Gastrocnemius medialis (tissue), 4 donors: ENCODE results near the gene IFNL4. TPM values are rescaled to one million over a fixed set of nuclear protein-coding genes. Genes with fewer than 3 reads are reported as not detected.
"Not testable (repeated sequence)": the region's sequence is repeated elsewhere in the genome, so short reads cannot be mapped to it uniquely, and the experiment has no call there.

Experiments used
- ATAC-seq, 2 donors: fragments of 150-250 bp; one replicate each; pipeline ENCODE4 v1.9.1; 2016
- DNase-seq, 2 donors: peaks; one replicate each; pipeline ENCODE4 v3.0.0-alpha.2; 2019
- H3K27ac ChIP-seq, 4 donors: fragments of 200-600 bp; sonication (generic); 1 replicate in 1 of 4; 2 replicates in 3 of 4; pipeline ENCODE4 v1.5.1; 2016 to 2018; ENCODE audit warnings: mild to moderate bottlenecking in 2 of 4, moderate library complexity in 1 of 4
- H3K27me3 ChIP-seq, 3 donors: fragments of 200-600 bp; sonication (generic) in 2 of 3; 1 replicate in 1 of 3; 2 replicates in 2 of 3; pipeline versions ENCODE4 v1.5.1 to v1.6.0; 2016 to 2019; ENCODE audit warnings: mild to moderate bottlenecking in 1 of 3, moderate library complexity in 1 of 3
- H3K36me3 ChIP-seq, 2 donors: fragments of 200-600 bp; sonication (generic) in 1 of 2; one replicate each; pipeline ENCODE4 v1.5.1; 2017 to 2018
- H3K4me1 ChIP-seq, 2 donors: fragments of 200-600 bp; sonication (generic) in 1 of 2; one replicate each; pipeline ENCODE4 v1.5.1; 2016 to 2017; ENCODE audit warnings: mild to moderate bottlenecking in 2 of 2
- H3K4me3 ChIP-seq, 4 donors: fragments of 200-600 bp; sonication (generic) in 3 of 4; 1 replicate in 1 of 4; 2 replicates in 3 of 4; pipeline ENCODE4 v1.5.1; 2016 to 2019; ENCODE audit warnings: mild to moderate bottlenecking in 2 of 4
- H3K9me3 ChIP-seq, 3 donors: fragments of 200-600 bp; sonication (generic) in 2 of 3; 1 replicate in 1 of 3; 2 replicates in 2 of 3; pipeline ENCODE4 v1.5.1; 2016 to 2019
- CTCF ChIP-seq, 5 experiments: fragments of 450-650 bp in 3 of 5; fragments of 200-600 bp in 2 of 5; sonication (generic) in 2 of 5; IDR thresholded peaks in 4 of 5; conservative IDR thresholded peaks in 1 of 5; 1 replicate in 4 of 5; 2 replicates in 1 of 5; pipeline ENCODE4 v1.5.1; 2016 to 2019; ENCODE audit warnings: antibody characterized with exemption in 5 of 5, mild to moderate bottlenecking in 3 of 5, moderate library complexity in 3 of 5
- POLR2A ChIP-seq, 2 donors: fragments of 450-650 bp; IDR thresholded peaks; one replicate each; pipeline ENCODE4 v1.6.1; 2017; ENCODE audit warnings: antibody characterized with exemption in 2 of 2, mild to moderate bottlenecking in 2 of 2, moderate library complexity in 2 of 2
- in situ Hi-C, 4 donors: fragments of 200-750 bp; cut with MboI; loops; one replicate each; pipeline versions ENCODE4 v1.15.0 to v1.8.0; 2017; ENCODE audit warnings: low sequenced_read_pairs in 4 of 4
- intact Hi-C: fragments of 100-400 bp; cut with DNase I; formaldehyde crosslinking; loops from one replicate; pipeline ENCODE4 v1.15.1; 2023; ENCODE audit warnings: low total_unique reads
- total RNA-seq, 4 donors: library from RNA; depleted of rRNA; stranded (reverse); fragments of >200 nt; gene quantifications; one replicate each; pipeline versions ENCODE4 v1.1.0 to v1.2.3, GENCODE V29; 2016

Gene IFNL4
- total RNA-seq, 4 donors from 2014 or later, result not detected

- ATAC-seq (no peak), DNase-seq (no peak)
- Histone ChIP-seq H3K4me1 (no peaks in the 10 kb centered on the region), H3K9me3 (no peaks in the 10 kb centered on the region), H3K27ac (no peak overlapping the region), H3K36me3 (no peaks in the 10 kb centered on the region), H3K4me3 (no peak overlapping the region), H3K27me3 (peaks cover 32 to 35% (median 35%) of the 10 kb centered on the region in 3 donors)
- intact Hi-C loops (no loop called here), in situ Hi-C loops (no loop called here)
- TF ChIP-seq CTCF (IDR thresholded peaks at IDR 0.05 in 4 of 5, conservative IDR thresholded peaks at IDR 0.05 in 1 of 5), result no peak
- no peak for TF ChIP-seq POLR2A (IDR thresholded peaks at IDR 0.05)
These were observed 1.5 kb downstream of the IFNL4 start for GRCh38 chr19:39246951-39247669.

- peaks cover 28 to 33% (median 30%) of the 10 kb centered on the region in 3 donors for H3K27me3 ChIP-seq
- H3K4me3 ChIP-seq, H3K27ac ChIP-seq, H3K9me3 ChIP-seq, in situ Hi-C loops, H3K4me1 ChIP-seq, H3K36me3 ChIP-seq, ATAC-seq, intact Hi-C loops, DNase-seq: not testable (repeated sequence)
These were observed 3.5 kb downstream of the IFNL4 start for GRCh38 chr19:39245166-39245565.

- H3K4me1 ChIP-seq, DNase-seq, H3K27ac ChIP-seq, H3K36me3 ChIP-seq, intact Hi-C loops, H3K9me3 ChIP-seq, in situ Hi-C loops, H3K4me3 ChIP-seq, ATAC-seq: not testable (repeated sequence)
- H3K27me3 ChIP-seq, result peaks cover 26 to 28% (median 28%) of the 10 kb centered on the region in 3 donors
These were observed 4.1 kb downstream of the IFNL4 start, which contains the start of gene IFNL3 for GRCh38 chr19:39244410-39245100. Gene IFNL3, minus strand, starts transcription at chr19:39245006. Its CDS starts 39 bp downstream, at chr19:39244967.

- in situ Hi-C loops, ATAC-seq, H3K36me3 ChIP-seq, H3K9me3 ChIP-seq, H3K27ac ChIP-seq, DNase-seq, H3K4me1 ChIP-seq, H3K4me3 ChIP-seq, intact Hi-C loops: not testable (repeated sequence)
- peaks cover 19 to 22% (median 19%) of the 10 kb centered on the region in 3 donors for H3K27me3 ChIP-seq
These were observed 4.9 kb downstream of the IFNL4 start for GRCh38 chr19:39243741-39244140.

DNA sequence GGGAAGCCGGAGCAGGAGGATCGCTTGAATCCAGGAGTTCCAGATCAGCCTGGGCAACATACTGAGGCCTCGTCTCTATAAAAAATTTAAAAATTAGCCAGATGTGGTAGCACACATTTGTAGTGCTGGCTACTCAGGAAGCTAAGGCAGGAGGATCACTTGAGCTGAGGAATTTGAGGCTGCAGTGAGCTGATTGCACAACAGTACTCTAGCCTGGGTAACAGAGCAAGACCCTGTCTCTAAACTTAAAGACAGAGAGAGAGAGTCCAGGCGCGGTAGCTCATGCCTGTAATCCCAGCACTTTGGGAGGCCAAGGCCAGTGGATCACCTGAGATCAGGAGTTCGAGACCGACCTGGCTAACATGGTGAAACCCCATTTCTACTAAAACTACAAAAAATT, 8.2 kb downstream of the IFNL4 start:
- intact Hi-C loops, result no loop called here
- Histone ChIP-seq H3K4me3 (no peak overlapping the region), H3K9me3 (no peaks in the 10 kb centered on the region), H3K27me3 (peaks cover 5 to 8% (median 7%) of the 10 kb centered on the region in 3 donors), H3K36me3 (no peaks in the 10 kb centered on the region), H3K4me1 (no peaks in the 10 kb centered on the region), H3K27ac (no peak overlapping the region)
- TF ChIP-seq CTCF (IDR thresholded peaks at IDR 0.05 in 4 of 5, conservative IDR thresholded peaks at IDR 0.05 in 1 of 5), result no peak
- TF ChIP-seq POLR2A (IDR thresholded peaks at IDR 0.05), result no peak
- DNase-seq, result no peak
- ATAC-seq, result no peak
- in situ Hi-C loops, result no loop called here

DNA sequence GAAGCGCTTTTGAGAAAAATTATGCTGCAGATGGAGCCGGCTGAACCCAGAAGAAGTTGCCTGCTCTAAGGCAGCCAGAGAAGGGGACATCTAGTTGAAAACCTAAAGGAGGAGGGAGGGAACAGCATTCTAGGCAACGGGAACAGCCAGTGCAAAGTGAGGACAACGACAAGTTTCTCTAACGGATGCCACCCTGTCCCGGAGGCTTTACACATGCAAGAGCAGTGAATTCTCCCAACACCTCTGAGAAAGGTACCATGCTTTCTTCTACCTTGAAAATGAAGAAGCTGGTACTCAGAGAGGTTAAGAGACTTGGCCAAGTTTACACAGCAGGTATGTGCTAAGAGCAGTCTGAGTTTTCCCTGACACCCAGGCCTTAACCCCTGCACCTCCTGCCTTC, 9.7 kb downstream of the IFNL4 start:
- no peak overlapping the region for H3K4me3 ChIP-seq
- DNase-seq, result no peak
- TF ChIP-seq CTCF (IDR thresholded peaks at IDR 0.05 in 4 of 5, conservative IDR thresholded peaks at IDR 0.05 in 1 of 5) (no peak), POLR2A (IDR thresholded peaks at IDR 0.05) (no peak)
- H3K9me3 ChIP-seq, result no peaks in the 10 kb centered on the region
- no peaks in the 10 kb centered on the region for H3K4me1 ChIP-seq
- ATAC-seq, result no peak
- peaks cover 5 to 7% (median 7%) of the 10 kb centered on the region in 3 donors for H3K27me3 ChIP-seq
- intact Hi-C loops, result no loop called here
- in situ Hi-C loops, result no loop called here
- no peaks in the 10 kb centered on the region for H3K36me3 ChIP-seq
- no peak overlapping the region for H3K27ac ChIP-seq
